DMS 273 (cell line): ENCODE data around the gene SAMD3.
"Not testable (repeated sequence)": the region's sequence is repeated elsewhere in the genome, so short reads cannot be mapped to it uniquely, and the experiment has no call there.

Experiments used
- DNase-seq: peaks from one replicate; lab custom pipeline; 2025; ENCODE audit not compliant: unreplicated experiment; lab: John Stamatoyannopoulos, UW

Gene SAMD3, protein sequence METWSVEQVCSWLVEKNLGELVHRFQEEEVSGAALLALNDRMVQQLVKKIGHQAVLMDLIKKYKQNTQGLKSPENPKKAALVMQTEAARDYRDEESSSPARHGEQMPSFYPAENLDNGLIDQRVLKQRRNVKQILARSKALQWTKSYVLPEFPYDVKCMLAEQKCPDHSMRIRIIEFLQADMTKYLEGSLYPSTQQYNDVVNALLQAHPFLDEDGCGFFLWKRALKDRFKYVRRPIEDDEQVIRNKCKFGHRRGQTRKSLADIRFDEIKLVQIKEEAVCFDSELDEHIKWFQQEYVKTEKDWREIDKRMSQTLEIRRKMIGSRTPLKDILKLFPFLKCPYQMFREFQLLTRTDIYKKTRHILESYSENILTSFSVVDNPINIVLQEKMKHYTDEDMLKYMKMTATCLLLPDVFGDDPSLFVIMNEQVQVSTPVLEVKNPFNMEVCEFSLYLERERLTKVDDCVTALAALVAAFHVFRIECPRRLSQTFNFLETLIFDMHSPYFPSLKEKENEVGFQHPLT

GRCh38 chr6:130222775-130223174, at the start of gene SAMD3:
Gene SAMD3, minus strand, starts transcription at chr6:130222951. Its CDS starts 7,678 bp downstream, at chr6:130215273.
- no peak for DNase-seq

- DNase-seq, result no peak
Measured at GRCh38 chr6:130269969-130270635, 47.4 kb upstream of the SAMD3 start.

- DNase-seq, result not testable (repeated sequence)
Measured at GRCh38 chr6:130265553-130265952, 42.8 kb upstream of the SAMD3 start.

DNA sequence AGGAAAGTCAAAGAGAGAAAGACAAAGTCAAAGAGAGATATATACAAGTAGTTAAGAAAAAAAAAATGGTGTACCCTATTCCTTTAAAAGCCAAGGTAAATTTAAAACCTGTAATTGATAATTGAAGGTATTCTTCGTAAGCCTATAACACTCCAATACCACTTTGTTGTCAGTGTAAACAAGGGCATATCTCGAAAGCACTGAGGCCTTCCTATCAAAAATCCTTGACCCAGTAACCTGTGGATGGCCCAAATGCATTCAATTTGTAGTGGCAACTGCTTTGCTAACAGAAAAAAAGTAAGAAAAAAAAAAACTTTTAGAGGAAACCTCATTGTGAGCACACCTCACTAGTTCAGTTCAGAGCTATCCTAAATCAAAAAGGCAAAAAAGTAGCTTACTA, 39.3 kb upstream of the SAMD3 start:
- no peak for DNase-seq

DNA sequence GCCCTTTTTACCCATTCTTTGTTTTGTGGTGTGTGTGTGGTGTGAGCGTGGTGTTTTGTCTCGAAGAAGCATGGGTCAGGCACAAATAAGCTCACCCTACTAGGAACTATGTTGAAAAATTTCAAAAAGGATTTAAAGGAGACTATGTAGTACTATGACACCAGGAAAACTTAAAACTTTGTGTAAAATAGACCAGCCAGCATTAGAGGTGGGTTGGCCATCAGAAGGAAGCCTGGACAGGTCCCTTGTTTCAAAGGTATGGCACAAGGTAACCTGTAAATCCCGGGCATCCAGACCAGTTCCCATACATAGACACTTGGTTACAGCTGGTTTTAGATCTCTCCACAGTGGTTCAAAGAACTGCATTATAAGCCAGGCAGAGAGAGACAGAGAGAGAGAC, 38.8 kb upstream of the SAMD3 start:
- DNase-seq, result not testable (repeated sequence)

DNA sequence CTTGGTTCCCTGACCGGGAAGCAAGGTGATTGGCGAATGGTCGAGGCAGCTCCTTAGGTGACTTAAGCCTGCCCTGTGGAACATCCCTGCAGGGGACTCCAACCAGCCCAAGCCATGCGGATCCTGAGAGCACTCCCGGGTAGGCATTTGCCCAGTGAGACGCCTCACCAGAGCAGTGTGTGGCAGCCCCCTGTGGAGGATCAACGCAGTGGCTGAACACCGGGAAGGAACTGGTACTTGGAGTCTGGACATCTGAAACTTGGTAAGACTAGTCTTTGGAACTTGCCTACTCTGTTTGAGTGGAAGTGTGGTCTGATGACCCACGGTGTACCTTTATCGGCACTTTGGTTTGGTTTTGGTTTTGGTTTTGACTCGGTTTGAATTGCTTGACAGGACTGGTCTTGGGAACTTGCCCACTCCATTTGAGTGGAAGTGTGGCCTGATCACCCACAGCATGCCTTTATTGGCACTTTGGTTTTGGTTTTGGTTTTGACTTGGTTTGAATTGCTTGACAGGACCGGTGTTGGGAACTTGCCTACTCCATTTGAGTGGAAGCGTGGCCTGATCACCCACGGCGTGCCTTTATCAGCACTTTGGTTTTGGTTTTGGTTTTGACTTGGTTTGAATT, 38.0 kb upstream of the SAMD3 start:
- not testable (repeated sequence) for DNase-seq

- not testable (repeated sequence) for DNase-seq
Measured at GRCh38 chr6:130260050-130260462, 37.3 kb upstream of the SAMD3 start.

DNA sequence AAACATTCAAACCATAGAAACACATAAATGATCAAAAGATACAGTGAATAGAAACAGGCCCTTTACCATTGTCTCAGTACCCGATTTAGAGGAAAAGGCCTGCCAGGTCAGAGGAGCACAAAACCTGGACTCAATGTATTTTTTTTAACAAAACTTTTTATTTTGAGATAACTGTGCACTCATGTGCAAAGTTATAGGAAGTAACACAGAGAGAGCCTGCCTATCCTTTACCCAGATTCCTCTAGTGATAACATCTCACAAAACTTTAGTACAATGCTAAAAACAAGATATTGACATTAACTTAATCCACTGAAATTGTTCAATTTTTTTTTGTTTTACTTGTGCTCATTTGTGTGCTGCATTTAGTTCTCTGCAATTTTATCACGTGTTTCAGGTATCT, 36.8 kb upstream of the SAMD3 start:
- no peak for DNase-seq

GRCh38 chr6:130259140-130259539, 36.4 kb upstream of the SAMD3 start:
- DNase-seq, result no peak

DNA sequence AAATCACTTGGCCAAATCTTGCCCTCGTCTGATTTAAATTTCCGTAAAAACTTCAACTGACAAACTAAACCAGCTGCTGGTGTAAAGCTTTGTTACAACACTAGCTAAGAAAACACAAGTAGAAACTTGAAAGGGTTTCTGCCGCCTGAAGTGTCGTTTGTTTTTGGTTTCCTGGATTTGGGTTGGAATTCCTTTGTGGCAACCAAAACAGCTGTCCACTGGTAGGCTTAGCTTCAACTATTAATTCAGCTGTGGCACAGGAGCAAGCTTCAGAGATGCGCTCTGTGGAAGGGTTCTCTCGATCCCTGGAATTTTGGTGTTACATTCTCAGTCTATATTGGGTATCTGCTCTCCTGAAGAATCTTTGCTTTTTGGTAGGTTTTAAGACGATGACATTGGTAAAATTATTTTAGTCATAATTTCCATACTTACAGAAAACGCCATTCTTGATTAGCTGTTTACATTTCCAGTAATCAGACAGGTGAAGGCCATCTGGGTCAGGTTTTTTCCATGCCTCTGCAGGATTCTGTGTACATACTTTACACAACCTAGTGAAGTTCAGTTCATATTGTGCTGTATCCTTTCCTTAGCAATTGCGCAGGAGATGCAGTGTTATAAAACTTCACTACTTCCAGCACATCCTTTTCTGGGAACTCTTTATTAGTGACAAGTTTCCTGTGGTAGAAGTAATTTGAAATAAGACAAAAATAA, 29.9 kb upstream of the SAMD3 start:
- no peak for DNase-seq

DNA sequence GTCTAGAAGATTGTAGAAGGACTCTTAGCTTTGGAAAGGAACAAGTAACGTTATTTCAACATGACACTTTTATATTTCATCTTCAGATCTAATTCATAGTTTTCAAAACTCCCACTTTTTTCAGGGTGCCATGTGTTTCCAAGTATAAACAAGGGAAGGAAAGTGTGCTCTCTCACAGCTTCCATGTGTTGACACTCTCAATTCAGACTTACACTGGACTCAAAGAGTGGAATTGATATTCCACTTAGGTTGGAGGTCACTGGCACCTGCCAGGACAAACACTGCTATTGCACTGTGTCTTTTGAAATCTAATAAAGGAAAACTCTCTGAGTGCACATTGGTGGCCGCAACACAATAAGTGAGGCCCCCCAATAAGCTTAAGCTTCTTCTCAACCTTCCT, 22.5 kb upstream of the SAMD3 start:
- DNase-seq, result no peak

DNA sequence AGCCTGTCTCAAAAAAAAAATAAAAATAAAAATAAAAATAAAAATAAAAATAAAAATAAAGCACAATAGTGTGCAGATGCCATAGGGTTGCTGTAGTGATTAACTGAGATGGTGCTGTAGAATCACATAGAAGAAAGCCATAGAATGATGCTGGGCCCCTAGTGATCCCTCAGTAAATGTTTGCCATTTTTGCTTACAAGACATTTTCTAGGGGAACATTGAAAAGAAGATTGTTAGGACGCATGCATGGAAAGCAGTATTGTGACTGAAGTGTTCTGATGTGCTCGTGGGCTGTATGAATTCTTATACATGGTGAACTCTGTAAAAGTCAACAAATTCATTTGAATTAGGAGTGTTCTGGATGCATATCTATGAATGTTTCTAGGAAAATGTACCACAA, 22.0 kb upstream of the SAMD3 start:
- no peak for DNase-seq

- DNase-seq, result no peak
Measured at GRCh38 chr6:130240232-130240631, 17.5 kb upstream of the SAMD3 start.

DNA sequence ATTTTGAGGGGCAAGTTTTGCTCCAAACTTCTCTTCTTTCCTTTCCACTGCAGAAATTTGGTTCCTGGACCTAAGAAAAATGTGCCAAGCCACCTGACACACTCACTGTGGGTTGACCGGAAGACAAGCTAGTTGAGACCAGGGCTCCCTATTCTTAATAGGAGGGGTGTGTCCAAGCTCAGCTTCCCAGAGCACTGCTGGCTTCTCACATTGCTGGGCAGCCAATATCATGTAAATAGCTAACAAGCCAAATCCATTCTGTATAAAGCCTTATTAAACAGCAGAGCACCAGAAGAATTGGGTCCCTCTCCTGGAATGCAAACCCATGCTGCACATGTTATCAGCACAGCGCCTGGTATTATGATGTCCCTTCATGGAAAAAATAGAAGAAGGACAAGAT, 17.0 kb upstream of the SAMD3 start:
- no peak for DNase-seq

GRCh38 chr6:130233330-130233729, 10.6 kb upstream of the SAMD3 start:
- no peak for DNase-seq

DNA sequence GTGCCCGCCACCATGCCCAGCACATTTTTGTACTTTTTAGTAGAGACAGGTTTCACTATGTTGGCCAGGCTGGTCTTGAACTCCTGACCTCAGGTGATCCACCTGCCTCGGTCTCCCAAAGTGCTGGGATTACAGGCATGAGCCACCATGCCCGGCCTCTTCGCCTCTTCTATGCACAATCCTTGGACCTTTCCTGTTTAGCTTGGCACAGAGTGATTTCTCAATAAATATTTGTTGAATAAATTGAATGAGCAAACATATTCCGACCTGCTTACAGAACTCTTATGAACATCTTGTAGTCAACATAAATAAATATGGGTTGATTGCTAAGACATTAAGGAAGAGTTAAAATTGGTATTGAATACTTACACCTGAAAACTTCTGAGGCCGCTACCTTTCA, 7.8 kb upstream of the SAMD3 start:
- DNase-seq, result not testable (repeated sequence)

DNA sequence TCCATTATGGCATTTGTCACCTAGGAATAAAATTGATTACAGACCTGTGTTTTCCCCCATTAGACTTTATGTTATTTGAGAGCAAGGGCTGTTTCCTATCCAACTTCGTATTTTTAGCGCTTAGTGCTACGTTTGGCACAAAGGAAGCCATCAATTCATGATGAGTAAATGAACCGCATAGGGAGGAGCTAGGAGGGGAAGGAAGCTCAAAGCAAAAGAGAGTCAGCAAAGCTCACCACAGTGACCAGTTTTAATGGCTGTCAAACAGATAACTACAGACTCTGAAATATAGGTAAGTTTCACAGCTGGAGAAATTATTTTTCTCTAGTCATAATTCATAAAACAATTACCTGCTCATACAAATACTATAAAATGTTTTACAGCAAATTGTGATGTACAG, 6.9 kb upstream of the SAMD3 start:
- no peak for DNase-seq

- DNase-seq, result no peak
Measured at GRCh38 chr6:130223508-130223907, 757 bp upstream of the SAMD3 start.

DNA sequence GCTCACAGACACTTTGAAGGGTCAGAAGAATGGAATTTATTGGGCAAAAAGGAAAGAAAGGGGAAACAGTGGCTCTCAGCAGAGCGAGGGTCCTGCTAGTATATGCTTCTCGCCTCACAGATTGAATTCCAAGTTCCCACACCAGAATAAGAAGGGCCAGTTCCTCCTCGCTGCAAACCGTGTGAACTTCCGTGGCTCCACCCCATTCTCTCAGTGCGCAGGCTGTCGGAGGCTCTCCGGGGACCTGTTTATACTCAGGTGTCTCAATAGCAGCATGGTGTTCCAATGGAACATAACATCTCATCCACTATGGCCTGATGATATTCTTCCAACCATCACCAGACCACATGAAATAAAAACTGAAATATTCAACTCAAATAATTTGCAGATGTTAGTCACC, 4.6 kb downstream of the SAMD3 start:
- DNase-seq, result no peak

- no peak for DNase-seq
Measured at GRCh38 chr6:130216620-130217019, 6.1 kb downstream of the SAMD3 start.

DNA sequence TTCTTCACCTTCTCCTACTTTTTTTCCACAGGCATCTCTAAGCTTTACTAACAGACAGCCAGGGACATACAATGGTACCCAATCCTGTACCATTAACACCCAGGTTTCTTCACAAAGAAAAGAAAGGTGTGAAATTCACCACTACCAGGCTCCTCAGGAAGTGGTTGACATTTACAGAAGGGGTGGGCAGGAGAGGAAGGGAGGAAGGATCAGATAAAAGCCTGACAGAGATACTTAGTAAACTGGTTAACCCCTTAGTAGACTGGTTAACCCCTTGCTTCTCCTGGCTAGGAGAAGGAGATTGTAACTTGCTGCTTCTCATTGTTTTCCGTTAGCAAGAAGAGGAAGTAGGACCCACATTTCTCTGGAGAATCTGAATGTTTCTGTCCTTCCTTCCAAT, 7.2 kb downstream of the SAMD3 start:
- DNase-seq, result no peak
